ENCODE measurements around the gene DCAF11.

DCAF11 gene

GRCh38 chr14:24136684-24137528, 22.3 kb downstream of the DCAF11 start:
- peak overlapping the region in 1 of 2 experiments; percentile 21 for H3K18ac ChIP-seq (ENCODE audit: low read depth in 1 of 2, low read length in 2 of 2)

DNA sequence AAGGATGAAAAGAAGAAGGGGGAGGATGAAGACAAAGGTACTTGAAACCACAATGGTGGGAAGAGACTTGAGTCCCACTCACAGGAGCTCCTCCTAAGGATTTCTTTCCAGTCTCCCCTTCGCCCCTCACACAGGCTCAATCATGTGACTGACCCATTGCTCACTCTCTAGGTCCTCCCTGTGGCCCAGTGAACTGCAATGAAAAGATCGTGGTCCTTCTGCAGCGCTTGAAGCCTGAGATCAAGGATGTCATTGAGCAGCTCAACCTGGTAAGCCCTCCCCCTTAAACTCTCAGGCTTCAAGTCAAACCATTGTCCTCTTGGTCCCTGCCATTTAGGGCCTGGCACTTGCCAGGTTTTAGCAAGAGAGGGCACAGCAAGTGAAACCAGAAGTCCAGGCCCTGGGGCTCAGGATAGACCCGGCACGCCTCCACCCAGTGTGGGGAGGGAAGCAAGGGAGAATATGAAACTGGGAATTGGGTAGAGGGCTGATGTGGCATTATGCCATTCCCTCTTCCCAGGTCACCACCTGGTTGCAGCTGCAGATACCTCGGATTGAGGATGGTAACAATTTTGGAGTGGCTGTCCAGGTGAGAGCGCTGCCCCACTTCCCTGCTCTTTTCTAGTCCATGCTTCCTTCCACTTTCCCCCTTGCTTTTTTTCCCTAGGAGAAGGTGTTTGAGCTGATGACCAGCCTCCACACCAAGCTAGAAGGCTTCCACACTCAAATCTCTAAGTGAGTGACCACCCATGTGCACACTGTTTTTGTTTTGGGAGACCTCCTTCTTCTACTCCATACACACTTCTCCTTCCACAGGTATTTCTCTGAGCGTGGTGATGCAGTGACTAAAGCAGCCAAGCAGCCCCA, 23.2 kb downstream of the DCAF11 start:
- Histone ChIP-seq H3K27ac (ENCODE audit: low read length, poor library complexity, severe bottlenecking) (no peak overlapping the region), H3K9ac (ENCODE audit: low read length) (no peak overlapping the region), H2AK5ac (ENCODE audit: low read length, severe bottlenecking) (no peak overlapping the region), H3K27me3 (ENCODE audit: control insufficient read depth in 1 of 2, insufficient read depth in 1 of 2, low read length in 2 of 2) (no peaks in the 10 kb centered on the region), H3K4me3 (ENCODE audit: insufficient read depth in 1 of 2, low read depth in 1 of 2, low read length in 2 of 2) (no peak overlapping the region), H3K18ac (ENCODE audit: low read depth in 1 of 2, low read length in 2 of 2) (no peak overlapping the region), H2AFZ (ENCODE audit: low read depth, low read length) (no peak overlapping the region), H3K4me2 (ENCODE audit: low read length, poor library complexity, severe bottlenecking) (no peak overlapping the region), H2BK5ac (ENCODE audit: low read depth, low read length, poor library complexity, severe bottlenecking) (no peak overlapping the region), H3K4ac (ENCODE audit: low read depth in 1 of 2, low read length in 2 of 2) (no peak overlapping the region), H3K23ac (ENCODE audit: low read length in 2 of 2) (peak overlapping the region in 1 of 2 experiments; percentile 2), H4K8ac (ENCODE audit: low read length) (no peak overlapping the region), H3K14ac (ENCODE audit: low read length in 2 of 2) (no peak overlapping the region), H2BK12ac (ENCODE audit: low read length in 2 of 2) (no peak overlapping the region), H2BK120ac (ENCODE audit: low read depth, low read length) (no peak overlapping the region), H2BK15ac (ENCODE audit: low read depth, poor library complexity, severe bottlenecking) (no peak overlapping the region), H3K9me3 (ENCODE audit: control insufficient read depth, low read length) (no peaks in the 10 kb centered on the region), H3K79me1 (replicated peaks; ENCODE audit: low read length, poor library complexity, severe bottlenecking) (peaks cover 27% of the 10 kb centered on the region), H3K4me1 (ENCODE audit: control insufficient read depth, insufficient read depth, low read depth, low read length) (peaks cover 20% of the 10 kb centered on the region), H4K91ac (ENCODE audit: low read length) (peak overlapping the region; percentile 47), H3K36me3 (ENCODE audit: control insufficient read depth in 1 of 2, insufficient read depth in 2 of 2, low read depth in 1 of 2, low read length in 2 of 2) (peaks cover 22 to 29% of the 10 kb centered on the region in 2 experiments)
- WGBS, result 97% methylated on average over 8 of the region's 8 CpGs
- DNase-seq, result no peak

More at GRCh38 chr14:24136684-24137528, 22.3 kb downstream of the DCAF11 start:
- Histone ChIP-seq H4K91ac (ENCODE audit: low read length) (no peak overlapping the region), H3K4me3 (ENCODE audit: insufficient read depth in 1 of 2, low read depth in 1 of 2, low read length in 2 of 2) (peak overlapping the region; percentile 81 to 91), H2BK12ac (ENCODE audit: low read length in 2 of 2) (peak overlapping the region in 1 of 2 experiments; percentile 84), H3K4me2 (ENCODE audit: low read length, poor library complexity, severe bottlenecking) (peak overlapping the region; percentile 79), H3K9ac (ENCODE audit: low read length) (peak overlapping the region; percentile 88), H3K4ac (ENCODE audit: low read depth in 1 of 2, low read length in 2 of 2) (peak overlapping the region in 1 of 2 experiments; percentile 94), H2BK5ac (ENCODE audit: low read depth, low read length, poor library complexity, severe bottlenecking) (no peak overlapping the region), H3K79me1 (replicated peaks; ENCODE audit: low read length, poor library complexity, severe bottlenecking) (peaks cover 26% of the 10 kb centered on the region), H2BK120ac (ENCODE audit: low read depth, low read length) (no peak overlapping the region), H3K27ac (ENCODE audit: low read length, poor library complexity, severe bottlenecking) (no peak overlapping the region), H3K9me3 (ENCODE audit: control insufficient read depth, low read length) (no peaks in the 10 kb centered on the region), H3K4me1 (ENCODE audit: control insufficient read depth, insufficient read depth, low read depth, low read length) (peaks cover 19% of the 10 kb centered on the region), H2AK5ac (ENCODE audit: low read length, severe bottlenecking) (no peak overlapping the region), H3K23ac (ENCODE audit: low read length in 2 of 2) (peak overlapping the region in 1 of 2 experiments; percentile 94), H3K36me3 (ENCODE audit: control insufficient read depth in 1 of 2, insufficient read depth in 2 of 2, low read depth in 1 of 2, low read length in 2 of 2) (peaks cover 27% of the 10 kb centered on the region in 2 experiments), H2AFZ (ENCODE audit: low read depth, low read length) (no peak overlapping the region), H4K8ac (ENCODE audit: low read length) (no peak overlapping the region), H3K27me3 (ENCODE audit: control insufficient read depth in 1 of 2, insufficient read depth in 1 of 2, low read length in 2 of 2) (no peaks in the 10 kb centered on the region), H3K14ac (ENCODE audit: low read length in 2 of 2) (peak overlapping the region in 1 of 2 experiments; percentile 93), H2BK15ac (ENCODE audit: low read depth, poor library complexity, severe bottlenecking) (no peak overlapping the region)
- WGBS, result 46% methylated on average over 10 of the region's 13 CpGs
- DNase-seq, result no peak

DNA sequence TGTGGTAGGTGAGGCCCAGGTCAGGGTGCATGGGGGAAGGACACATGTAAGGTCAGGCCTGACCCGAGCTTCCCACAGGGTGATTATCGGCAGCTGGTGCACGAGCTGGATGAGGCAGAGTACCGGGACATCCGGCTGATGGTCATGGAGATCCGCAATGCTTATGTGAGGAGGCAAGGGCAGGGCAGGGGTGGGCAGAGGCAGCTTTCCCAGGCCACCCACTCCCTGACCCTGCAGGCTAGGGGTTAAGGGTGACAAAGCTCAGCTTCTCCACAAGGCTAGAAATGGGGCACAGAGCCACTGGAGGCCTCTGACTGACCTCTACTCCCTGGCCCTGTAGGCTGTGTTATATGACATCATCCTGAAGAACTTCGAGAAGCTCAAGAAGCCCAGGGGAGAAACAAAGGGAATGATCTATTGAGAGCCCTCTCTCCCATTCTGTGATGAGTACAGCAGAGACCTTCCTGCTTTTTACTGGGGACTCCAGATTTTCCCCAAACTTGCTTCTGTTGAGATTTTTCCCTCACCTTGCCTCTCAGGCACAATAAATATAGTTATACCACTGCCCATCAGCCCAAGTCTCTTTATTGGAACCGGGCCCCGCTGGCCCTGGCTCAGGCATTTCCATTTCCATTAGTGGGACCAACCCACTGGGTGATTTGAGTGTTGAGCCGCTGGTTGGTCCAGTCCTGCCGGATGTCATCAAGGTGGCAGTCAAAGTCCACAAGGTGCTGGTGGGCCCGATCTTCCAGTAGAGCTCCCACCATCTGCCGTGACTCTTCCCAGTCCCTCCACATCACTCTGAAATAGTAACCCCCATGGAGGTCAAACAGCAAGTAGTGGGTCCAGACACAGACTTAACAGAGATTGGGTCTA, 24.1 kb downstream of the DCAF11 start:
- Histone ChIP-seq H3K79me1 (replicated peaks; ENCODE audit: low read length, poor library complexity, severe bottlenecking) (peaks cover 34% of the 10 kb centered on the region), H3K36me3 (ENCODE audit: control insufficient read depth in 1 of 2, insufficient read depth in 2 of 2, low read depth in 1 of 2, low read length in 2 of 2) (peaks cover 24 to 38% of the 10 kb centered on the region in 2 experiments), H2AFZ (ENCODE audit: low read depth, low read length) (no peak overlapping the region), H3K4ac (ENCODE audit: low read depth in 1 of 2, low read length in 2 of 2) (no peak overlapping the region), H2AK5ac (ENCODE audit: low read length, severe bottlenecking) (peak overlapping the region; percentile 22), H2BK5ac (ENCODE audit: low read depth, low read length, poor library complexity, severe bottlenecking) (no peak overlapping the region), H3K9ac (ENCODE audit: low read length) (no peak overlapping the region), H4K91ac (ENCODE audit: low read length) (no peak overlapping the region), H2BK120ac (ENCODE audit: low read depth, low read length) (no peak overlapping the region), H2BK12ac (ENCODE audit: low read length in 2 of 2) (no peak overlapping the region), H2BK15ac (ENCODE audit: low read depth, poor library complexity, severe bottlenecking) (no peak overlapping the region), H3K27me3 (ENCODE audit: control insufficient read depth in 1 of 2, insufficient read depth in 1 of 2, low read length in 2 of 2) (no peaks in the 10 kb centered on the region), H3K4me3 (ENCODE audit: insufficient read depth in 1 of 2, low read depth in 1 of 2, low read length in 2 of 2) (no peak overlapping the region), H3K9me3 (ENCODE audit: control insufficient read depth, low read length) (no peaks in the 10 kb centered on the region), H3K4me2 (ENCODE audit: low read length, poor library complexity, severe bottlenecking) (no peak overlapping the region), H4K8ac (ENCODE audit: low read length) (no peak overlapping the region), H3K27ac (ENCODE audit: low read length, poor library complexity, severe bottlenecking) (no peak overlapping the region), H3K4me1 (ENCODE audit: control insufficient read depth, insufficient read depth, low read depth, low read length) (peaks cover 23% of the 10 kb centered on the region), H3K18ac (ENCODE audit: low read depth in 1 of 2, low read length in 2 of 2) (no peak overlapping the region), H3K14ac (ENCODE audit: low read length in 2 of 2) (no peak overlapping the region), H3K23ac (ENCODE audit: low read length in 2 of 2) (peak overlapping the region in 1 of 2 experiments; percentile 2)
- 88% methylated on average over 13 of the region's 13 CpGs for WGBS
- no peak for DNase-seq

Measured in mesenchymal stem cell (in vitro differentiated cells and primary cell).